ENCODE data around the gene SUSD2.
"Not testable (repeated sequence)": the region's sequence is repeated elsewhere in the genome, so short reads cannot be mapped to it uniquely, and the experiment has no call there.

The SUSD2 gene, protein sequence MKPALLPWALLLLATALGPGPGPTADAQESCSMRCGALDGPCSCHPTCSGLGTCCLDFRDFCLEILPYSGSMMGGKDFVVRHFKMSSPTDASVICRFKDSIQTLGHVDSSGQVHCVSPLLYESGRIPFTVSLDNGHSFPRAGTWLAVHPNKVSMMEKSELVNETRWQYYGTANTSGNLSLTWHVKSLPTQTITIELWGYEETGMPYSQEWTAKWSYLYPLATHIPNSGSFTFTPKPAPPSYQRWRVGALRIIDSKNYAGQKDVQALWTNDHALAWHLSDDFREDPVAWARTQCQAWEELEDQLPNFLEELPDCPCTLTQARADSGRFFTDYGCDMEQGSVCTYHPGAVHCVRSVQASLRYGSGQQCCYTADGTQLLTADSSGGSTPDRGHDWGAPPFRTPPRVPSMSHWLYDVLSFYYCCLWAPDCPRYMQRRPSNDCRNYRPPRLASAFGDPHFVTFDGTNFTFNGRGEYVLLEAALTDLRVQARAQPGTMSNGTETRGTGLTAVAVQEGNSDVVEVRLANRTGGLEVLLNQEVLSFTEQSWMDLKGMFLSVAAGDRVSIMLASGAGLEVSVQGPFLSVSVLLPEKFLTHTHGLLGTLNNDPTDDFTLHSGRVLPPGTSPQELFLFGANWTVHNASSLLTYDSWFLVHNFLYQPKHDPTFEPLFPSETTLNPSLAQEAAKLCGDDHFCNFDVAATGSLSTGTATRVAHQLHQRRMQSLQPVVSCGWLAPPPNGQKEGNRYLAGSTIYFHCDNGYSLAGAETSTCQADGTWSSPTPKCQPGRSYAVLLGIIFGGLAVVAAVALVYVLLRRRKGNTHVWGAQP

DNA sequence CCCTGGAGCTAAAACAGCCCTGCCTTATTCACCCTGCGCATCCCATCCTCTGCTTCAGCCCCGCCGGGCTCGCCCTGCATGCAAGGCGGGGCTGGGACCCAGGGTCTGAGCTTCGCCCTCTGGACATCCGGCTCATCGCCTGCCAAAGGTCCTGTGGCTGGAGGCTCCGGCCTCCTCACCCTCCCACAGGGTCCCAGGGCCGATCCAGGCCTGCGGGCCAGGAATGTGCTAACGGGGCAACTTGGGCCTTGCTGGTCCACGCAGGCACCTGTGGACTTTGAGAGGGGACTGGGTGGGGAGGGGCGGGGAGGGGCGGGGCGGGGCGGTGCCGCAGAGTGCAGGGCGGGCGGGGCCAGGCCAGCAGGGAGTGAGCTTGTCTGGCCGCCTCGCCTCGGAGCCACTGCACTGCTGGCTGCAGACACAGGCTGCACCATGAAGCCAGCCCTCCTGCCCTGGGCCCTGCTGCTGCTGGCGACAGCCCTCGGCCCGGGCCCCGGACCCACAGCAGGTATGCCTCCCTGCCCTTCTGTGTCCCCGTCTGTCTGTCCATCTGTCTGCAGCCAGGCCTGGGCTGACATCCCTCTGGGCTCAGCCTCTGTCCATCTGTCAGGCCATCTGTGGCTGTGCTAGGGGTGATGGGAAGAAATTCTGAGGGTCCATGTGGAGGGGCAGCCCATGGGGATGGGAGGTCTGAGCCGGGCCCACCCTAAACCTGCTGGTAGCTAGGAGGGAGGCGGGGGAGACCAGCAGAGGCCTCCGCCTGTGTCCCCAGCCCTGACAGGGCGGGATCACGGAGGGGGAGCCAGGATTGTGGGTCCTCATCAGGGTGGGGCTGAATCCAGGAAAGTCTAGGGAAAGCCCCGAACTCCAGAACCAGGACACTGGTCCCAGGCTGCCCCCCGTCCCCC, at the start of gene SUSD2:
Gene SUSD2, plus strand, starts transcription at position 400 of the 908 bp plus-strand sequence. Its CDS starts 33 bp downstream, at position 433.
- DNase-seq = no peak

DNA sequence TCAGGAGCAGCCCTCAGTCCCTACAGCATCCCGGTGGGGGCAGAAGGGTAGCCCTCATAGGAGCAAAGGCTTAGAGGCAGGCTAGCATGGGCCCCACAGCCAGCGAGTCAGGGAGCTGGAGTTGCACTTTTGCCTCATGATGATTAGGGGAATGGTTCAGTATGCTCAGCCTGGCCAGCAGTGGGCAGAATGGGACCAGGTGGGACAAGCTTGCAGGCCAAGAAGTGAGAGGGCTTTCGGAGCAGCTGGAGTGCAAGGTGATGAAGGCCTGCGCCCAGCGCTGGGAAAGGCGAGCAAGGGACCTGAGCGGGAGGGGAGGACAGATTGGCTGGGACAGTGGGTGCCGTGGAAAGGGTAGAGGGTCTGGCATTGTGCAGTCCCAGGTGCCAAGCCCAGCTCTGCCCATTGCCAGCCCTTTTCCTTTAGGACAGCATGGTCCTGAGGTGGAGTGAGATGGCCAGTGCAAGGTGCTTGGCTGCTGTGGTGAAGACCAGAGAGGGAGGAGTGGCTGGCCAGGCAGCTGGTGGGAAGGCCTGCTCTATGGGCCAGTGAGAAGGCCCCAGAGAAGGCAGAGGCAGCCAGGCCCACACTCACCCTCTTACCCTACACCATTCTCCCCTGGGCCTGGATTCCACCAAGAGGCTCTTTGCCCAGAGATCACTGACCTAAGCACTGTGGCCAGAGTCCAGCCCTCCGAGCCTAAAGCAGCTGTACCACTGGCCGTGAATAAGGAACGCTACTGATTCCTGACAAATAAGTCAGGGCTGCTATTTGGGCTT, 47.9 kb upstream of the SUSD2 start:
- DNase-seq = no peak

DNA sequence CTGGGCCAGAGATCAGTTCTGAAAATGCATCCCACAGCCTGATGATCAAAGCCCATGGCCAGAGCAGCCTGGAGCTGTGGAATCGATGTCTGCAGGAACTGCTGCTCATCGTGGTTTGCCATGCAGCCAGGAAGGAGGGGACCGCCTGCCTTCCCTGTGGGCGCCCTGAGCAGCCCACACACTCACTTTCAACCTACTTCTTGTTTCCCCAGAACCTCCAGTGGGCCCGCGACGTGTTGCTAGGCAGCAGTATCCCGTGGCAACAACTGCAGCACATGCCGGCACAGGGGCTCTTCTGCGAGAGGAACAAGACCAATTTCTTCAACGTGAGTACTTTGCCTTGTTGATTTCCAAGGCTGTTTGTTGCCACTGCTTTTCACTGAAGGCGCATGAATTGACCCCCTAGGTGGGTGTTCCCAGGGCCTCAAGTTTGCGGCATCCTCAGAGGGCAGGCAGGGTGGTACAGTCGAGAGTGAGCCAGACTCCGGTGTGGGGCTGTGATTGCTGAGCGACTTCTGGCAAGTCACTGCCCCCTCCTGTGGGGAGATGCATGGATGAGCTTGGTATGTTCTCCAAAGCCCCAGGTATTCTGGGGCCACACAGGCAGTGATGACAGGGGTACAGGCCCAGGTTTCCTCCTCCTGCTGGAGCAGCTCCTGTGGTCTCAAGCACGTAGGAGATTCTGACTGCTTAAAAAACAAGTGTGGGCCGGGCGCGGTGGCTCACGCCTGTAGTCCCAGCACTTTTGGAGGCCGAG, 47.0 kb upstream of the SUSD2 start:
- no peak for DNase-seq

DNA sequence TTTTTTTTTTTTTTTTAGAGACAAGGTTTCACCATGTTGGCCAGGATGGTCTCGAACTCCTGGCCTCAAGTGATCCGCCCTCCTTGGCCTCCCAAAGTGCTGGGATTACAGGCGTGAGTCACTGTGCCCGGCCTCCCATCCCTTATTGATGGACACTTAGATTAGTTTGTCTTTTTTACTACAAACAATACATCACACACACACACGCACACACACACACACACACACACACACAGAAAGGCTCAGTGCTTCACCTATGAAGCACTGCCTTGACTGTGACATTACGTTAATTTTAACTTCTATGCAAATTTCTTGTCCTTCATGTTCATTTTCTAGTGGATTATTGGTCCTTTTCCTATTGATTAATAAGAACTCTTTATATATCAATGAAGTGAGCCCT, 44.8 kb upstream of the SUSD2 start:
- DNase-seq = not testable (repeated sequence)

DNA sequence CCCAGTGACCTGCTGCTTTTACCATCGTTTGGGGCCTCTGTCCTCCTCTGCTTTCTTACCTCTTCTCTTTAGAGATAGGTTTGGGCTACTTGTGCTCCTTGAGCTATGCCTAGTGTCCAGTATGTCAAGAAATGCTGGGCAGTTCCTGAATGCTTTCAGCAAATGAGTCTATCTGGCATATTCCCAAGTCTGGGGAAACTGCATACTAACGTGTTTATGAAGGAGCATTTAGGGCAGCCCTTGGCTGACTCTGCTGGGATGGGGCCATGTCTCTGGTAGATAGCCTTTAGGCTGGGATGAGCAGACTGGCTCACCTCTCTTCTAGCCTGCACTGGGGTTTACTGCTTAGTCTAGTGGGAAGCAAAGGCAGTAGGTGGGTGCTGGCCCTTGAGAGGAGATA, 43.7 kb upstream of the SUSD2 start:
- no peak for DNase-seq

DNA sequence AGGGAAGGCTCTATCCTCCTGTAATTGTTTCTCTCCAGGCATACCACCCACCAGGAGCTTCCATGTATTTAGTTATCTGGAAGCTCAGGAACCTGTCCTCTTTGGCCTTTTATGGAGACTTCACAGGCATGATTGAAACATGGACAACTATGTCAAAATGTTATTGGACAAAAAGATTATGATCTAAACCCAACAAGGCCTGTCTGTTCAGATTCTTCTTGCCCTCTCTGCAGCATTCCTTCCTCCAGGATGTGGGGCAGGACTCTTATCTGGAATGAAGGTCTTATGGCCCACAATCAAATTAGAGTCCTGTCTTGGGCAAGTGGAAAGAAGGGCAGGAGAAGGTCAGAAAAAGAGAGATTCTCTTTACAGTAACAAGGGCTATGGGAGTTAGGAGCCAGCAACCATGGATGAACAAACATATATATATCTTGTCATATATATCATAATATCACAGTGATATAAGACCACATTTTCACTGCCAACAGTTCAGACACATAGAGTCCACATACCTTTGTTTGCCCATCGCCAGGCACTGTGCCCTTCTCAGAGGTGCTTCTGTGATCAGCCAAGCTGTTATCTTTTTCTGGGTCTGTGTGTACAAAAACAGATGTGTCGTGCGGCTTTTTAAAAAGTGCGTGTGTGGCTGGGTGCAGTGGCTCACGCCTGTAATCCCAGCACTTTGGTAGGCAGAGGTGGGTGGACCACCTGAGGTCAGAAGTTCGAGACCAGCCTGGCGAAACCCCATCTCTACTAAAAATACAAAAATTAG, 42.5 kb upstream of the SUSD2 start:
- no peak for DNase-seq

DNA sequence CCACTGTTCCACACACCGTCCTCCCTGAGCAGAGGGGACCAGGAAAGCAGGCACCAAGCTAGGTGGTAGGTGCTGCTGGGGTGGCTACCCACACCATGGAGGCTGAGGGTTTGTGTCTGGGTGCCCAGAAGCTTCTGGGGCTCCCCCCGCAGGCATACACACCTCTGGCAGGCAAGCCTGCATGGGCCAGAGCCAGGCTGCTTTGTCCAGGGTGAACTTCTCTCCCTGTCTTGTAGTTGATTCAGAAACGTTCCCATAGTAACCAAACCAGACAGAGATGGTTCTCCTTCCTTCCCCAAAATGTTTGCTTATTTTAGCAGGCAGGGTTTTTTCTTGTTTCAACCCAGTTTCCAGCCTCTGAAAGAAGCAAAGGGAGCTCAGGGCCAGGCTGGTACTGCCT, 40.9 kb upstream of the SUSD2 start:
- no peak for DNase-seq

DNA sequence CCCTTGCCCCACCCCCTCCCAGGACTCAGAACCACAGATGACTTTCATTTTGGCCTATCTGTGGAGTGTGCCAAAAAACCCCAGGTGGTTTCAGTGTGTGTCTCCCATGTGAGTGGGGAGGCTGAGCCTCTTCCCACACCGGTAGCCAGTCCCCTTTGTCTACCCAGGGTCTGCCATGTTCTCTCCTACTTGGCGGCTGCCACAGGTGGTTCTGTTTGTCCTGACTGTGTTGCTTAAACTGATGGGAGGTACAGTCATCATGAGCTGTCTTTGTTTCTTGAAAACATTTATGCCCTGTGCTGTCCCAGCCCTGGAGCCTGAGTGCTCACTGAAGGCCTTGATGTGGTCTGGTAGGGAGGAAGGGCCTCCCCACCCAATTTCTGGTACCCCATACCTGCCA, 39.7 kb upstream of the SUSD2 start:
- no peak for DNase-seq

DNA sequence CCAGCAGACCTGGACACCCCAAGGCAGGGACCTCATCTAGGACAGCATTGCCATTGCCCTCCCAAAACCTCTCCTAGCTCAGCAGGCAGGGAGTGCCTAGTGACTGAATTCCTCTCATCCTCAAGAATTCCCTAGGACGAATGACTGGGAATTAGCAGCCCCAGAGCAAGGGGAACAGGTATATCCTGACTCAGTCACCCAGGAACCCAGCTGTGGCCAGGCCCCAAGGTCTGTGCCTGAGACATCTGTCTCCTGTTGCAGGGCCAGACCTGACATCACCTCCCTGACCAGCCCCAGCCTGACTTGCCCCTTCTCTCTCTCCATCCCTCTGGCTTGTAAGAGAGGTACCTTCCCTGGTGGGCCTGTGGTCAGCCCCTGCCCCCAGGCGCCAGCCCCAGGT, 39.0 kb upstream of the SUSD2 start:
- no peak for DNase-seq

DNA sequence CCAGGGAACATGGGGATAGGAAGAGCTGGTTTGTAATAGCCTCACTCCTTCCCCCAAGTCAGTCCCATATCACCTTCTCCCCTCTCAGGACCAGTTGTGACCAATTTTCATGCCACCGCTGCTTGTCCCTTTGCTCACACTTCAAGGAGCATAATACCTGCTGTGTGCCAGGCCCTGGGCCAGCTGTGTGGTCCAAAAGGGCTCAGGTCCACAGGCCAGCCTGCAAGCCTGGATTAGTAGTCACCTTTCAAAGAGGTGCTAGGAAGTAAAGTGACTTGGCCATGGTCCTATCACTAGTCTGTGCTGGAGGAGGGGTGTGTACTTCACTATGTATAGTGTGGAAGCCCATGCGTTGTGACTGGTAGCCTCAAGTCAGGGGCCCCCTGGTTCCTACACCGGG, 38.5 kb upstream of the SUSD2 start:
- DNase-seq = no peak

DNA sequence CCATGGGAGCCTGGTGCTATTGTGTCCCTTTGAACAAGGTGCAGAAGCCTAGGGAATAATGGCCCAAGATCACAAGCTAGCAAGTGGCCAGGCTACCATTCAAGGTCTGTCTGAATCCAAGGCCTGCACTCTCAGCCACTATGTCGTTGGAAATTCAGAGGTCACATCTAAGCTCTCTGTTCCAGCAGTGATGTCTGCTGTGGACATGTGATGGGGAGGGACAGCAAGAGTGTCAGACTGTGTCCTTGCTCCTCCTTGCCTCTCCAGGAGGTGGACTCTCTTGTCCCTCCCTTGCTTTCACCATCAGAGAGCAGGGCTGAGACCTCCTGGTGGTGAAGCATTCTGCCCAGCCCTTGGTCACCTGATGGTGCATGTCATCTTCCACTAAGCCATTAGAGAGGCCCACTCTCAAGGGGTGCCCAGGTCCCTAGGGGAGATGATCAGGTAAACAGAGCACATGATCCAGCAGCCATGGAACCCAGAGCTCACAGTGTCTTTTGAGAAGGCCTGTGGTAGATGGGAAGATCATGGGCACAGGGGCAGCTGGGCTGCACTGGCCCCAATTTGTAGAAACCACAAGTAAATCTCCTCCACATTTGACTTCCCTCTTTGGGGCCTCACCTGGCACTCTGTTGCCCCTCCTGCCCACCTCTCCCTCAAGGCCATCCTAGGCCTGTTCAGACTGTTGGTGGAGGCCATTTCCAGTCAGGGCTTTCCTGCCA, 37.1 kb upstream of the SUSD2 start:
- DNase-seq = no peak

DNA sequence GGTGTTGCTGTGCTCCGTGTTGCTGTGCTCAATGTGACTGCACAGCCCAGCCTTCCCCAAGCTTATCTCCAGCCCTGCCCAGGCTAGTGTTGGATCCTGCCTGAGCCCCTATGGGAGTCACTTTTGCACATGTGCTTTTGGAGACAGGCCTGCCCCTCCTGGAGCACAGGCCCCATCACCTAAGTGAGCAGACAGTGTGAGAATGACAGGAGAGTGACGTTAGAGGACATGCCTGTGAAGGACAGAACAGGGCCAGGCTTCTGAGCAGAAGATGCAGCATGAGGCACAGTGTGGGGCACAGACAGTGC, 36.6 kb upstream of the SUSD2 start:
- no peak for DNase-seq

DNA sequence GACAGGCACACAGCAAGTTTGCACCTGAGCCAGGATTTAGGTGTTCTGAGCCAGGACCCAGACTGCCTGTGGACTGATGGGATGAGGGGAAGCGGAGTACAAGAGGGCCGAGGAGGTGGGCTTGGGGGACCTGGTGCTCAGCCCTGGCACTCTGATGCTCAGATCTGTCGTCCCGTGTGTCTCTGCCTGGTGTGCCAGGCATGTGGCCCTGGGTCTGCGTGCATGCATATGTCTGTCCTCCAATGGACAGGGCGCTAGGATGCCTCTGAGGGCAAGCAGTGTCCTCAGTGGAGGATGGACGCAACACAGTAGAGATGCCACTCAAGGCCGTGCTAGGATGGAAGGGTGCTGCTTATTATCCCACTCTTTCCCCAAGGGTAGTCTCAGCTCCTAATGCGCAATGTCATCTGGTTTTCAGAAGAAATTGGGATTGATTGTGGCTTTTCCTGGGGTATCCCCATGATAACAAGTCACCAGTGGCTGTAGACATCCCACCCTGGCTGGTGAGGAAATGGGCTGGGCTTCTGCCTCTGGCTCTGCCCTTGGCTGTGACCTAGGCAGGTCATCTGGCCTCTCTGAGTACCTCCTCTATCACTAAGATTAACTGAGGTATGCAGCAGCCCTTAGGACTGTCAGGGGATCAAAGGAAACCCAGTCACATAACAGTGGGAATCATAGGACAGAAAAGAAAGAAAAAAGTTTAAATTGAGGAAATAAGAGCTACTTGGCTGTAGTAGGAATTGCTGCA, 35.7 kb upstream of the SUSD2 start:
- no peak for DNase-seq

DNA sequence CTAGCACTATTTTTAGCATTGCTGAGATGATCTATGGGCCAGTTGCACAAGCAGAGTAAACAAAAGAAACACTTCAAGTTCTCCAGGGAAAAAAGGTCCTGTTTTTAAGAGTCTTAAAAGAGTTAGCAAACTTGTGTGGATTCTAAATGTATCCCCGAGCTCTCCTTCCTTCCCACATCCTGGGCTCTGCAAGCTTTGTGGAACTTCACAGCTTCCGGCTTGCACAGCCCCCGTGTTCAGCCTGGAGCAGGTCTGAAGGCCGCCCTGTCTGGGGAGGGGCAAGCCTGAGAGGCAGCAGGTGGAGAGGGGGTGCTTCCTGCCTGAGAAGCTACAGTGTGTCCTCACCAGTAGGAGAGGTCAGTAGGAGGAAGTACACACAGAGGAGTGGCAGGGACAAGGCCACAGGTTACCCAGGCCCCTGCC, 35.1 kb upstream of the SUSD2 start:
- peak; percentile 52 for DNase-seq

DNA sequence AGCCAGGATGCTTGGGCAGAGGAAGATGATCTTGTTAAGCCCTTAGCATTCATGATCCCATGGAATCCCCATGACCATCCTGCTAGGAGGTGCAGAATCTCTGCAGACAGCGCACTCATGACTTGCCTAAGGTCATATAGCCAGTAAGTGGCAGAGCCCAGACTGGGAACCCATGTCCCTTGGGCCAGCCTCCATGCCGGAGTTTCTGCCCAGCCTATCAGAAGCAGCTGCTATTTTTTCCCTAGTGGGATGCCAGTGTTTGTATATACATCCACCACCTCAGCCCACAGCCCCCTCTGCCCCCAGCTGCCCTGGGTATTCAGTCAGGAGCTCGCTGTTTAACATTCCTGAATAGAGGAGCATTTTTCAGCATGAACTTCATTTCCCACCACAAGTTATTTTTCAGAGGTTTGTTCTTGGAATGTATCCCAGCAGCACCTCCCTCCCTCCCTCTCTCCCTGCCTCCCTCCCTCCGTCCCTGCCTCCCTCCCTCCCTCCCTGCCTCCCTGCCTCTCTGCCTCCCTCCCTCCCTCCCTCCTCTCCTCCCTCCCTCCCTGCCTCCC, 34.4 kb upstream of the SUSD2 start:
- DNase-seq = no peak

DNA sequence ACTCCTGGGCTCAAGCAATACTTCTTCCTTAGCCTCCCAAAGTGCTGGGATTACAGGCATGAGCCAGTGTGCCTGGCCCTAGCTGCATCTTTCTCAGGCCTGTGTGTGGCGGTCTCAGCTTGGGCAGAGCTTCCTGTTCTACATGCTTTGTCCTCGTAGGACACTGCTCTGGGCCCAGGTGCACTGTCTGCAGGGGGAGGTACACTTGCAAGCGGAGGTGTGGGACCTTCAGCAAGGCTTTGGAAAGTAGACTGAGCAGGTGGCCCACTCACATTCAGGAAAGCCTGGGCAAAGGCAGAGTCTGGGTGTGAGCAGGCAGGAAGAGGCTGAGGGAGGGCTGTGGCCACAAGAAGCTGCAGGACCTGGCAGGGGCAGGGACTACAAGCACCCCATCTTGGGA, 33.6 kb upstream of the SUSD2 start:
- no peak for DNase-seq

DNA sequence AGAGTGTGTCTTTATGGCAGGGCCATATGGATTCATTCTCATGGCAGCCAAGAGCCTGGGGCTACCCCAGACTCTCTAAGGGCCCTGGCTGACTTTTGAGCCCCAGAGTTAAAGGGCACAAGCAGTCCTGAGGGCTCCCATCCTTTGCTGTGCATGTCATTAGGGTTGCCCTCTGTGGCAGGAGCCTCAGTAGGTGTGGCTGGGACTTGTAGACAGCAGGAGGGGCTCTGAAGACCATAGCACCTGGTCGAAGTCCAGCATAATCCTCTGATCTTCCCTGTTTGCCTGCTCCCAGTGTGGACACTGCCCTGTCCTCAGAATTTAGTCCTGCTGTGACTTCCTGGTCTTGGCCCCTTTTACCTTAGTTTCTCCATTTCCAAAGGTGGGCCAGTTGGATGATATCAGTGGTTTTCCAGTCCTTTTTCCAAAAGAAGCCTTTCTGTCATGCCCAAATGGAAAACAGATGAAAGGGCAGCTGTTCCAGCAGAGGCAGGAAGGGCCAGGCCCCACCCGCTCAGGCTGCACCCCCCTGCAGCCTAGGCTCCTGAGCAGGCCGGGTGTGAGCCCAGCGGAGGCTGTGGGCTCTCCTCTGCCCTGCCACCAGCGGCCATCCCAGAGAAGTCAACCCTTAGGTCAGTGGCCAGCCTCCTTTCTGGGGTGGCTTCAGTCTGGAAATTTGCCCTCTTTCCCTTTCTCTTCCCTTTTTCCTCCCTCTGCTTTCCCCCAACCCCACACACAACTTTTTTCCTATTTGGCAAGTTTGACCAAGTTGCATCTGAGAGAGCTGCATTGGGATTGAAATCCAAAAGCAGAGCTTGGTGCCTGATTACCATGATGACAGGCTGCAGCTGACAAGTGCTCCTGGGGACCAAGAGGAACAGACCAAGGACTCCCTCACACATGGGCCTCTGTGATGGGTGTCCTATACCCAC, 32.8 kb upstream of the SUSD2 start:
- no peak for DNase-seq

DNA sequence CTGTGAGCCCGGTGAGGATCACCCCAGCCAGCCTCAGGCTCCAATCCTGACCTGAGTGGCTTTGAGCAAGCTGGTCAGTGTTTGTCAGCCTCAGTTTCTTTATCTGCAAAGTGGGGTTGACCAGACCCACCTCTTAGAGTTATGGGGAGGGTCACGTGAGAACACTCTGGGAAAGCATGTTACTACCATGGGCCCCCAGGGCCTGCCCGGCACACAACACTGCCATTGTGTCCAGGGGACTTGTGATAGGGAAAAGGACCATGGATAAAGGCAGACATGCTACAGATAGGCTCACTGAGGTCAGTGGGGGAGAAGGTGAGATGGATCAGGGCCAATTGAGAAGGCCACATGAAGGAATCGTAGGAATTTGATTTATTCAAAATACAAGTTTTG, 32.1 kb upstream of the SUSD2 start:
- DNase-seq = no peak
